ENCODE results near the gene LIN52.

- TF ChIP-seq CTCF (IDR thresholded peaks at IDR 0.05), result no peak
- TF ChIP-seq POLR2A (IDR thresholded peaks at IDR 0.05), result no peak
Observed at GRCh38 chr14:74083784-74084276, 926 bp upstream of the LIN52 start.
